Measurements from ENCODE around the gene UNC45A.
"Not testable (repeated sequence)": the region's sequence is repeated elsewhere in the genome, so short reads cannot be mapped to it uniquely, and the experiment has no call there.

UNC45A gene, protein sequence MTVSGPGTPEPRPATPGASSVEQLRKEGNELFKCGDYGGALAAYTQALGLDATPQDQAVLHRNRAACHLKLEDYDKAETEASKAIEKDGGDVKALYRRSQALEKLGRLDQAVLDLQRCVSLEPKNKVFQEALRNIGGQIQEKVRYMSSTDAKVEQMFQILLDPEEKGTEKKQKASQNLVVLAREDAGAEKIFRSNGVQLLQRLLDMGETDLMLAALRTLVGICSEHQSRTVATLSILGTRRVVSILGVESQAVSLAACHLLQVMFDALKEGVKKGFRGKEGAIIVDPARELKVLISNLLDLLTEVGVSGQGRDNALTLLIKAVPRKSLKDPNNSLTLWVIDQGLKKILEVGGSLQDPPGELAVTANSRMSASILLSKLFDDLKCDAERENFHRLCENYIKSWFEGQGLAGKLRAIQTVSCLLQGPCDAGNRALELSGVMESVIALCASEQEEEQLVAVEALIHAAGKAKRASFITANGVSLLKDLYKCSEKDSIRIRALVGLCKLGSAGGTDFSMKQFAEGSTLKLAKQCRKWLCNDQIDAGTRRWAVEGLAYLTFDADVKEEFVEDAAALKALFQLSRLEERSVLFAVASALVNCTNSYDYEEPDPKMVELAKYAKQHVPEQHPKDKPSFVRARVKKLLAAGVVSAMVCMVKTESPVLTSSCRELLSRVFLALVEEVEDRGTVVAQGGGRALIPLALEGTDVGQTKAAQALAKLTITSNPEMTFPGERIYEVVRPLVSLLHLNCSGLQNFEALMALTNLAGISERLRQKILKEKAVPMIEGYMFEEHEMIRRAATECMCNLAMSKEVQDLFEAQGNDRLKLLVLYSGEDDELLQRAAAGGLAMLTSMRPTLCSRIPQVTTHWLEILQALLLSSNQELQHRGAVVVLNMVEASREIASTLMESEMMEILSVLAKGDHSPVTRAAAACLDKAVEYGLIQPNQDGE

DNA sequence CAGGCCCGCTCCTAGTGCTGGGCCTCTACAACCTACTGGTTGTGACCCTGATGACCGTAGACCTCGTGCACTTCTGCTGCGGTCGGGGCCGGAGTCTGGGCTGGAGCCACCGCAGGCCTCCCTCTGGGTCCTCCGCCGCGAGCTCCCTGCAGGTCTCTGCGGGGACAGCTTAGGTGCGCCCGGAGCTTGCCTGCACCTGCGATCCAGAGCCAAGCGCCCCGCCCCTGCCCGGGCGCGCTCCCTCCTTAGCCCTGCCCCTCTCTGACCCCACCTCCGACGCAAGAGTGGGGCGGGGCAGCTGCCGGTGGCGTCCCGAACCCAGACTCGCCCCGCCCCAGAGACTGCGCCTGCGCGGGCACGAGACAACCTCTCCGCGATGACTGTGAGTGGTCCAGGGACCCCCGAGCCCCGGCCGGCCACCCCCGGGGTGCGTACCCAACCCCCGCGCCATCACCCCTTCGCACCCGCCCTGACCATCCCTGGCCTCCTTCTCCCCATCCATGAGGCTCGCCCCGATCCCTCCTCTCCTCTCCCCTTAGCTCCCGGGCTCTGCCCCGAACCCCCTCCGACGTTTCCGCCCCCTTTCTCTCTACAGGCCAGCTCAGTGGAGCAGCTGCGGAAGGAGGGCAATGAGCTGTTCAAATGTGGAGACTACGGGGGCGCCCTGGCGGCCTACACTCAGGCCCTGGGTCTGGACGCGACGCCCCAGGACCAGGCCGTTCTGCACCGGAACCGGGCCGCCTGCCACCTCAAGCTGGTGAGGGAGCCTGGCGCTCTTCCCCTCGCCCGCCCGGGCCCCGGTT is at the start of gene UNC45A:
Gene UNC45A, plus strand, starts transcription at position 337 of the 803 bp plus-strand sequence. Its CDS starts 40 bp downstream, at position 377.
- DNase-seq: peak; percentile 92 to 97 (median 93)

DNA sequence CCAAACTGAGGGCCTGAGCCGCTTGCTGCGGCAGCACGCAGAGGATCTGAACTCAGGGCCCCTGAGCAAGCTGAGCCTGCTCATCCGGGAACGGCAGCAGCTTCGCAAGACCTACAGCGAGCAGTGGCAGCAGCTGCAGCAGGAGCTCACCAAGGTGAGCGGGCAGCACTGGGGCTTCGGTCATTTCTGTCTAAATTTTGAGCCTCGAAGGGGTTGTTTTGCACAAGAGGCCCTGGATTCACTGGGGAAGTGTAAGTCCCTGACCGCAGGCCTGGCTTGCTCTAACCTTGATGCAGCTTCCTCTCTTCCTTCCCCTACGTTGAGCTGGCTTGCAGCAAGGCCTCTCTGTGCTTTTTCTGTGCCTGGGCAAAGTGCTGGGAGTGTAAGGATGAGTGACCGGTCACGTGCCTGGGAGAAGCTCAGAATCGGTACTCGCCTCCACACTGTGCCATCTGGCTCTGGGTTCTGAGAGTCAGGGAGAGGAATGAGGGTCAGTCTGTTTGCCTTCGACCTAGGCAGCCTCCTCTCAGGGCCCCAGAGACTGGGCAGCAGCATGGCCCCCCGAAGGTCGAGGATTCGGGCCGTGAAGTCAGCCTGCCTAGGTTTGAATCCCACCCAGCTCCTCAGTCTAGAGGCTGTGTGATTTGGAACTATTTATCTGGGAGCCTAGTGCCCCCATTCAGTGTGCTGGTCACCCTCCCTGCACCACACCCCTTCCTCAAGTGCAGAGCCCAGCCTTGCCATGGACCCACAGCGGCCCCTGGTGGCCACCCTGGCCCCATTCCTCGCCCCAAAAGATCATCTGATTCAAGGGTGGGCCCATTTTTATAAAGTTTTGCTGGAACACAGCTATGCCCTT is 49.4 kb upstream of the UNC45A start:
- DNase-seq: peak; percentile 31 to 78 (median 66)

DNA sequence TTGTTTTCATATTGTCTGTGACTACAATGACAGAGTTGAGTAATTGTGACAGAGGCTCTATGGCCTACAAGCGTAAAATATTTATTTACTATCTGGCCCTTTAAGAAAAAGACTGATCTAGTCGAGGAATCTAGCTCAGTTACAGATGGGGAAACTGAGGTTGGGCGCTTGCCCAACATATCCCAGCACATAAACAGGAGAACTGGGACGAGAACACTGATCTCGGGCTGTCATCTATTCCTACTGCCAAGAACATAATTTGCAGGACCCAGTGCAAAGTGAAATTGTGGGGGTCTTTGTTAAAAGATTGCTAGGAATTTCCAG is 48.8 kb upstream of the UNC45A start:
- no peak for DNase-seq

DNA sequence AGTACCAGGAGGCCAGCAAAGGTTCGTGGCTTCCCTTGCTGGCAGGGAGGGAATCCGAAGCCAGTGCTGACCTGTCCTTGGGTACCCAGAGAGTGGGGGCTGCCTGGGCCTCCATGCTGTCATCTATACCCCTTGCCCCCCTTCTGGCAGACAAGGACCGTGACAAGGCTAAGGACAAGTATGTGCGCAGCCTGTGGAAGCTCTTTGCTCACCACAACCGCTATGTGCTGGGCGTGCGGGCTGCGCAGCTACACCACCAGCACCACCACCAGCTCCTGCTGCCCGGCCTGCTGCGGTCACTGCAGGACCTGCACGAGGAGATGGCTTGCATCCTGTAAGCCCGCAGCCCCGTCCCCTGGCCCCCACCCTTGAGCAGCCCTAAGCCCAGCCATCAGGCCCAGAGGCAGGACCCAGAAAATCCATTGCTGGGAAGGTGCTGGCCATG is 48.0 kb upstream of the UNC45A start:
- no peak for DNase-seq

DNA sequence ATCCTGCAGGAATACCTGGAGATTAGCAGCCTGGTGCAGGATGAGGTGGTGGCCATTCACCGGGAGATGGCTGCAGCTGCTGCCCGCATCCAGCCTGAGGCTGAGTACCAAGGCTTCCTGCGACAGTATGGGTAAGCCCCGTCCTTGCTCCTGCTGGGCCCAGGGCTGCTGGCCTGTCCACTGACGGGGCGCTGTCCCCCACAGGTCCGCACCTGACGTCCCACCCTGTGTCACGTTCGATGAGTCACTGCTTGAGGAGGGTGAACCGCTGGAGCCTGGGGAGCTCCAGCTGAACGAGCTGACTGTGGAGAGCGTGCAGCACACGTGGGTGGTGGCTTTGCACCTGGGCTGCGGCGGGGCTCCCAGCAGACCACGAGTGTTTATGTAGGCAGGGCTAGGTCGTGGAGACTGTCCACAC is 45.8 kb upstream of the UNC45A start:
- DNase-seq: no peak

DNA sequence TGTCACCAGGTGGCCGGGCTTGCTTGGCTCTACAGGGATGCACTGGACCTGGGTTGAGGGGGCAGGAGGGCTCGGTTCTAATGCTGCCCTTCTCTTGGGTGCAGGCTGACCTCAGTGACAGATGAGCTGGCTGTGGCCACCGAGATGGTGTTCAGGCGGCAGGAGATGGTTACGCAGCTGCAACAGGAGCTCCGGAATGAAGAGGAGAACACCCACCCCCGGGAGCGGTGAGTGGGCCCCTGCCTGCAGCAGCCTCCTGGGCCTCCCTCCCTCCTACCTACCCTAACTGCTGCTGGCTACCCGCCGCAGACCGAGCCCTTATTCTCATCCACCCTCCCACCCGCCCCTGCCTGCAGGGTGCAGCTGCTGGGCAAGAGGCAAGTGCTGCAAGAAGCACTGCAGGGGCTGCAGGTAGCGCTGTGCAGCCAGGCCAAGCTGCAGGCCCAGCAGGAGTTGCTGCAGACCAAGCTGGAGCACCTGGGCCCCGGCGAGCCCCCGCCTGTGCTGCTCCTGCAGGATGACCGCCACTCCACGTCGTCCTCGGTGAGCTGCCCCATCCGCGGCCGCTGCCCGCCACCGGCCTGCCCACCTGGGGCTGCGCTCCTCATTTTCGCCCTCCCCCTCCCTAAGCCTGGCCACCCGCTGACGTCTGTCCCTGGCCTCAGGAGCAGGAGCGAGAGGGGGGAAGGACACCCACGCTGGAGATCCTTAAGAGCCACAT is 45.2 kb upstream of the UNC45A start:
- no peak for DNase-seq

DNA sequence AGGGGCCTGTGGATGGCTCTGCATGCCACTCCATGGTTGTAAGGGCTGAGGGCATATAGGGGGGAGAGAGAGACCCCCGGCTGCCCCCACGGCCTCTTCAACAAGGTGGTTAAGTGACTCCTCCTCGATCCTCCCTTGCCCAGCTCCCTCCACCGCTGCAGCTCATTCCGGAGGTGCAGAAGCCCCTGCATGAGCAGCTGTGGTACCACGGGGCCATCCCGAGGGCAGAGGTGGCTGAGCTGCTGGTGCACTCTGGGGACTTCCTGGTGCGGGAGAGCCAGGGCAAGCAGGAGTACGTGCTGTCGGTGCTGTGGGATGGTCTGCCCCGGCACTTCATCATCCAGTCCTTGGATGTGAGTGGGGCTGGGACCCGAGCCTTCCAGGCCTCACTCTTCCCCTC is 44.2 kb upstream of the UNC45A start:
- DNase-seq: no peak

DNA sequence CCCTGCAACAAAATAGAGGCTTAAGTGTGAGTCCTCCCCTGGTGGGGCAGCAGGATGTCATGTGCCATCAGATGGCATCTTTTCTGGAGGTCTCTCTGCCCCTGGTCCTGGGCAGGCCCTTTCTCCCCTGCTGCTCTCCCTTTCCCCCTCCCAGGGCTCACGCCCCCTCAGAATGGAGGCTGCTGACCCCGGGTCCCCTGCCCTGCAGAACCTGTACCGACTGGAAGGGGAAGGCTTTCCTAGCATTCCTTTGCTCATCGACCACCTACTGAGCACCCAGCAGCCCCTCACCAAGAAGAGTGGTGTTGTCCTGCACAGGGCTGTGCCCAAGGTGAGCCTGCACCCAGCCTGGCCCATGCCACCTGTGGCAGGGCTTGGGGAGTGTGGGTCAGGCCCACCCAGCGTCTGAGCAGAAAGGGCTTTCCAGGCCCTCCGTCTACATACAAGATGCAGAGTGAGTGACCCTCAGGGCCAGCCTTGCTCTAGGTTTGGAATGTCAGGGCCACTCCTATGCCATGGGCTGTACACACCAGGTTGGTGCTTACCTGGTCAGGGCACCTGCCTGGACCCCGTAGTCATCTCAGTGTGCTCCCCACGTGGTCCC is 43.6 kb upstream of the UNC45A start:
- DNase-seq: no peak

DNA sequence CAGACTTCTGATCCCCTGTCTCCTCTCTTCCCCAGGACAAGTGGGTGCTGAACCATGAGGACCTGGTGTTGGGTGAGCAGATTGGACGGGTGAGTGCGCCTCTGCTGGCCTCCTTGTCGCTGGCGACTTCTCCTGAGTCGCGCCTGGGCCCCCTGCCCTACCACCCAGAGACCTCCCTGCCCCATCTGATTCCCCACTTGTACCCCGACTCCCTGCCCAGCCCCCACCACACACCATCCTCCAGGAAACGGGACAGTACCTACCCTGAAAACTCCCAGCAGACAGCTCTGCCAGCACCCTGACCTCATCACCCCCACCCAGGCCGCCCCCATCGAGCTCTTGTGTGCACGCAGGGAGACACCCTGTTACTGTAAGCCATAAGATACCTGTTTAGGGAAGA is 43.1 kb upstream of the UNC45A start:
- no peak for DNase-seq

DNA sequence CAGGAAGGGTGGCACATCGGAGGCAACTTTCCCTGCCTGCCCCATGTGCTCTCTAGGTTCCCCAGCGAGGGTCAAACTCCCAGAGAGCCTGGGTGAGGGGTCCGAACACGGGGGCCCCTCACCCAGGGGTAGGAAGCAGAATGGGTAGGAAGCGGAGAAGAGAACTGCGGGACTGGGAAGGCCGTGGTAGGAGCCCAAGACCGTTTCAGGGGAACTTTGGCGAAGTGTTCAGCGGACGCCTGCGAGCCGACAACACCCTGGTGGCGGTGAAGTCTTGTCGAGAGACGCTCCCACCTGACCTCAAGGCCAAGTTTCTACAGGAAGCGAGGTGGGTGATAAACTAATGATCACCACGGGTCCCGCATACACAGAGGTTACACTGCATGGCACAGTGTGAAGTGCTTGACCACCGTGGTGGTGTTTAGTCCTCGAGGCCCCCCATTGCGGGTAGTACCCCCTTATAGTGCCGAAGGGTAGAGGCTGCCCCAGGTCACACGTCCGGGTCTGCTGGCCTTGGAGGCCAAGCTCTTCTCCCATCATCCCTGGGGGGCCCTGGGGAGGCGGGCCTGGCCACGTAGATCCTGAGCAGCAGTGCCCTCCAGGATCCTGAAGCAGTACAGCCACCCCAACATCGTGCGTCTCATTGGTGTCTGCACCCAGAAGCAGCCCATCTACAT is 42.4 kb upstream of the UNC45A start:
- DNase-seq: no peak

DNA sequence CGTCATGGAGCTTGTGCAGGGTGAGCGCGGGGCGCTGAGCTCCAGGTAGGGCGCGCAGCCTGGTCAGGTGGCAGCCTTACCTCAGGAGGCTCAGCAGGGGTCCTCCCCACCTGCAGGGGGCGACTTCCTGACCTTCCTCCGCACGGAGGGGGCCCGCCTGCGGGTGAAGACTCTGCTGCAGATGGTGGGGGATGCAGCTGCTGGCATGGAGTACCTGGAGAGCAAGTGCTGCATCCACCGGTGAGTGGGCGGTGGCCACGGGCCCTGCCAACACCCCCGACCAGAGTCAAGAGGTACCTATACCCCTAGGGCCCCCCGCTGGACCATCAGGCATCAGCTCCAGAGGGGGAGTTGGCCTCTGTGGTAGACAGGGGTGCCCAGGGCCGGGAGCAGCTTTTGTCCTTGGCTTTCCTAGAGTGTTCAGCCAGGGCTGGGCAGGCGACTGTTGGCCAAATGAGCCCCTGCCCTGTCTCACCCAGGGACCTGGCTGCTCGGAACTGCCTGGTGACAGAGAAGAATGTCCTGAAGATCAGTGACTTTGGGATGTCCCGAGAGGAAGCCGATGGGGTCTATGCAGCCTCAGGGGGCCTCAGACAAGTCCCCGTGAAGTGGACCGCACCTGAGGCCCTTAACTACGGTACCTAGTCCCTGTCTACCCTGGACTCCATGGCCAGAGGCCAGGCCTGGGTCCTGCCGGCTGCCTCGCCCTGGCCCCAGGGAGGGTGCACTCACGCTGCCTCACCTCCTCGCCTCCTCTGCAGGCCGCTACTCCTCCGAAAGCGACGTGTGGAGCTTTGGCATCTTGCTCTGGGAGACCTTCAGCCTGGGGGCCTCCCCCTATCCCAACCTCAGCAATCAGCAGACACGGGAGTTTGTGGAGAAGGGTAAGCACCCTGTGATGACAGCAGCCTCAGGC is 41.7 kb upstream of the UNC45A start:
- DNase-seq: no peak

DNA sequence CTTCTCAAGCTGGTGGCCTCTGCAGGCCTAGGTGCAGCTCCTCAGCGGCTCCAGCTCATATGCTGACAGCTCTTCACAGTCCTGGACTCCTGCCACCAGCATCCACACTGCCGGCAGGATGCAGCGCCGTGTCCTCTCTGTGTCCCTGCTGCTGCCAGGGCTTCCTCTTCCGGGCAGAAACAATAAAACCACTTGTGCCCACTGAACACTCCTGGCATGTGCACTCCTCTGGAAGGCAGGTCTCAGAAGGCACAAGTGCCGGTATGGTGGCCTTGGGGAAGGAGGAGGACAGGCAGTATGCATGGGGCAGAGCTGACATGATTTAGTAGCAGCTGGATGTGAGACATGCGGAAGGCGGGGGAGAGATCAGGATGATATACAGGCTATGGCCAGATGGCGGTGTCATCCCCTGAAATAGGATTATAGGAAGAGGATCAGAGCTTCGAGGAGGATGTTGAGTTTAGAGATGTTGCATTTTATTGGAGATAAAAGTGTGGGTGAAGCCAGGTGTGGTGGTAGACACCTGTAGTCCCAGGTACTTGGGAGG is 39.4 kb upstream of the UNC45A start:
- DNase-seq: no peak

DNA sequence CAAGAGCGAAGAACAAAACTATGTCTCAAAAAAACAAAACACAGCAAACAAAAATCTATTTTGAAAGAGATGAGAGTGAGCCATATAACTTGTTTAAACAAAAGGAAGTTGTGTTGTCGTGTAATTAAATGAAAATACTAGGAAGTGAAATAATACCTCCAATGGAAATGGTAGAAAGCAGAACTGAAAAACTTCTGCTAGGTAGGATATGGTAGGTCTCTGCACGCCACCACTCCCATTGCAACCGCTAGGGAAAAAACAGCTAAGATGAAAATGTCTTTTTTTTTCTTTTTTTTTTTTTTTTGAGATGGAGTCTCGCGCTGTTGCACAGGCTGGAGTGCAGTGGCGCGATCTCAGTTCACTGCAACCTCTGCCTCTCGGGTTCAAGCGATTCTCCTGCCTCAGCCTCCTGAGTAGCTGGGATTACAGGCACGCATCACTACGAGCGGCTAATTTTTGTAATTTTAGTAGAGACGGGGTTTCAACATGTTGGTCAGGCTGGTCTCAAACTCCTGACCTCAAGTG is 37.9 kb upstream of the UNC45A start:
- DNase-seq: not testable (repeated sequence)

DNA sequence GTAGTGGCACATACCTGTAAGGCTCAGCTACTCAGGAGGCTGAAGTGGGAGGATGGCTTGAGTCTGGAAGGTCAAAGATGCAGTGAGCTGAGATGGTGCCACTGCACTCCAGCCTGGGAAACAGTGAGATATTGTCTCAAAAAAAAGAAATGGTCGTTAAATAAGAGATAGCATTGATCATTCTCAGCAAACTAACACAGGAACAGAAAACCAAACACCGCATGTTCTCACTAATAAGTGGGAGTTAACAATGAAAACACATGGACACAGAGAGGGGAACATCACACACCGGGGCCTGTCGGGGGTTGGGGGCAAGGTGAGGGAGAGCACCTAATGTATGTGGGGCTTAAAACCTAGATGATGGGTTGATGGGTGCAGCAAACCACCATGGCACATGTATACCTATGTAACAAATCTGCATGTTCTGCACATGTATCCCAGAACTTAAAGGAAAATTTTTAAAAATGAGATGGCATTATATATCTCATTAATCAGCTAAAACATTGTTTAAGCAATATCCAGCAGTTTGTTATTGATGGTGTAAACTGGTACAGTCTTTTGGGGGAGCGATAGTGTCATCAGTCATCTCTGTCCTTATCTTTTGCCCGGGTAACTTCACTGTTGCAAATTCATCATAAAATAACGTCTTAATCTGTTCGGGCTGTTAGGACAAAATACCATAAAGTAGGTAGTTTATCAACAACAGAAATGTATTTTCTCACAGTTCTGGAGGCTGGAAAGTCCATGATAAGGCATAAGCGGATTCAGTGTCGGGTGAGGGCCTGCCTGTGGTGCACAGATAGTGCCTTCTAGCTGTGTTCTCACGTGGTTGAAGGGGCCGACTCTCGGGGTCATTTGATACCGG is 33.7 kb upstream of the UNC45A start:
- no peak for DNase-seq

DNA sequence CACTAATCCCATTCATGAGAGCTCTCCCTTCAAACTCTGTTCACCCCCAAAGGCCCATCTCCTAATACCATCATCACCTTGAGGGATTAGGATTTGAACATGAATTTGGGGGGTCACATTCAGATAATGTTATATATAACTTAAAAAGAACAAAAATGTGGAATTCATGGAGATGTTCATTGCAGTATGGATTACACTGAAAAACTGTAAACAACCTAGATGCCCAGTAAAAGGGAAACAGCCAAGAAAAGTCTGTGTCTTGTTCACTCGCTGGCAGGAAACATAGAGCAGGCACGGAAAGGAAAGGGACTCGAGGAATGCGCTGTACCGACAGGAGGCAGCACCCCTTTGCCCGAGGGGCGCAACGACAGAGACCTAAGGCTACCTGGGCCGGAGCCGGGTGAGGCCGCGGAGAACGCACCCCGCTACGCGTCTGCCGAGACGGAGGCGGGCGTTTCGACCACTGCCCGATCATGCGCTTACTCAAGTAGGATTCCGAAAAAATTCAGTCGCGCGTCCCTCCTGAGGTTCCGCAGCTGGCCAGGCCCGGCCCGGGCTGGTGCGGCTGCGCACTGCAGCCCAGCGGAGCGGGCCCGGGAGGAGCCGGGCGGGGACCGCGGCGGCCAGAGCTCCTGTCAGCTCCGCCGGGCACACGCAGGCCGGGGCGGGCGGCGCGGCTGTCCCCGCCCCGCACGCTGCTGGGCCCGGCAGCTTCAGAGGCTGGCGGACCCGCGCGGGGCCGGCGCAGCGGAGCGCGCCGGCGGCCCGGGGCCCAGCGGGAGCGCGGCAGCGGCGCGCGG is 32.8 kb upstream of the UNC45A start:
- peak; percentile 51 to 79 (median 62) for DNase-seq

All from stimulated activated naive CD4-positive, alpha-beta T cell (primary cell).